ENCODE results near the gene CCDC7.
A peak's percentile ranks its signal among the peaks of the same experiment; 100 is the strongest.
"Not testable (repeated sequence)": the region's sequence is repeated elsewhere in the genome, so short reads cannot be mapped to it uniquely, and the experiment has no call there.

Gene CCDC7

DNA sequence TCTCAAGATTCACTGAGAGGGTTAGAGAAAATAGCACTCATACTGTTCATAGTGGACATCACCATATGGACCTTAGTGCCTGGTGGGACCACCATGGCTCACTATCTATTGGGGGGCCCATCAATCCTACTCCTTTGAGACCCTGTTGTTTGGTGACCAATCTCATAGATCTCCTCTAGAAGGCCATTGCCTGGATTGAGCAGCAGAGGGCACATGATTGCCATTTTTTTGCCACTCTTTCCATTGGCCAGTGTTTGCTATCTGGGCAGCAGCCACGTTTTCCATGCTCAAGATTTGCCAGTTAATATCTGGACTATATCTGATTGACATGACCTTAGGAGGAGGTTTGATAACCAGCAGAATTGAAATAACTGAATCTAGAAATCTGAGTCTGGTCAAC, 267.6 kb downstream of the CCDC7 start:
- DNase-seq (ENCODE audit: low spot score) = no peak

DNA sequence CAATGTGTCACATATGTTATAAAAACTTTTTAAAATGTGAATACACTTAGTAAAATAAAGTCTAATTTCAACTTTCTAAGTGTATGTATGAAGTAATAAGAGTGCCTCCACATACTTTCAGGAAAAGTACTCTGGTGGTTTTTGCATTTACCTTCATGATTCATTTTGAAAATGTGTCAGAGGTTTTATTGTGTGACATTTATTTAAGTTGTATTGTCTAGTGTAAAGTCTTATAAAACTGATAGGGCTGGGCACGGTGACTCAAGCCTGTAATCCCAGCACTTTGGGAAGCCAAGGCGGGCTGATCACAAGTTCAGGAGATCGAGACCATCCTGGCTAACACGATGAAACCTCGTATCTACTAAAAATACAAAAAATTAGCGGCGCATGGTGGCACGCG, 285.6 kb downstream of the CCDC7 start:
- DNase-seq (ENCODE audit: low spot score) = no peak

DNA sequence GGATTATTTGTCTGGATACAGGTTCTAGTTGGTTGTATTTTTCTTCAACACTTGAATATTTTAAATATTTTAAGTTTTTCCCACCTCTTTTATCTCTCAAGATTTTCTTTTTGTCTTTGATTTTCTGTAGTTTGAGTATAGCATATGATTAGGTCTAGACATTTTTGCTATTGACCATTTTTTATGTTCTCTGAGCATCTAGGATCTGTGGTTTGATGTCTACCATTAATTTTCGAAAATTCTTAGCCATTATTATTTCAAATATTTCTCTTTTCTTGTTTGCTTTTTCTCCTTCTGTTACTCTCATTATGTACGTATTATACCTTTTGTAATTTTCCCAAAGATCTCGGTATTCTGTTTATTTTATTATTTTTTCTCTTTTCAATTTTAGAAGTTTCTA, 293.0 kb downstream of the CCDC7 start:
- no peak for DNase-seq (ENCODE audit: low spot score)

DNA sequence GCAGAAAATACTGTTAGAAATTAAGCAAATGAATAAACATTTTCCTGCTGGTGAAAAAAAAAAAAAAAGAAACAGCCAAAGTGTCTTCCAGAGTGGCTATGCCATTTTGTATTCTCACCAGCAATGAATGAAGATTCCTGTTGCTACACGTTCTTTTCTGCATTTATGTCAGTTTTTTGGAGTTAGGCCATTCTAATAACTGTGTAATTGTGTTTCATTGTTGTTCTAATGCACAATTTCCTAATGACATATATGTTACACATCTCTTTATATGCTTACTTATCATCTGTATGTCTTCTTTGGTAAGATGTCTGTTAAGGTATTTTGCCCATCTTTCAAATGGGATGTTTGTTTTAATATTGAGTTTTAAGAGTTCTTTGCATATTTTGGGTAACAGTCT, 298.4 kb downstream of the CCDC7 start:
- DNase-seq (ENCODE audit: low spot score) = no peak

DNA sequence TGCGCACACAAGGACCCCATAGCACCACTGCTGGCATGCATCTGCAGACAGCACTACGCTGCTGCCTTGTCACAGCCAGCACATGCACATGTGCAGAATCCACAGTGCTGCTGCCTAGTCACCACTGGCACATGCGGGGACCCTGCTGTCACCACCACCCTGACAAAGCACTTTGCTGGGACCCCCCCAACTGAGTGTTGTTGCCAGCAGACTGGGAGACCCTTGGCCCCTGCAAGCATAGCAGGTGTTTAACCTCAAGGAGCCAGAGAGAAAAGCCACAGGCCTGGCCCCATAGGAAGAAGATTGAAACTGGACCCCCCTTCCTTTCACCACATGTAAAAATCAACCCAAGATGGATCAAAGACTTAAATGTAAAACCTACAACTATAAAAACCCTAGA, 300.9 kb downstream of the CCDC7 start:
- DNase-seq (ENCODE audit: low spot score) = no peak

DNA sequence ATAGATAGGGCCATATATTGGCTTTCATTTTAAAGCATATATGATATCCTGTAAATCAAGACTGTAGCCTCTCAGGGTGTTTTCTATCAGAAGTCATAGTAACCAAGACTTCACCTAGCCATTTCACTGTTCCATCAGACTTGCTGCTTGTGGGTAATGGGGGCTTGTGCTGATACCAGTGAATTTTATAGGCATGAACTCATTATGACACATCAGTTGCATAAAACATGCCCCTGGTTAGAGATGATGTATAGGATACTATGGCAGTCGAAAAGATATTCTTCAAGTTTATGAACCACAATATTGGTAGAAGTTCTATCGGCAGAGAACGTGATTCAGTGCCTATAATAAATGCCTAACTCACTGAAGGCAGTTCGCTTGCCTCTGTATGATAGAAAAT, 305.6 kb downstream of the CCDC7 start:
- no peak for DNase-seq (ENCODE audit: low spot score)

DNA sequence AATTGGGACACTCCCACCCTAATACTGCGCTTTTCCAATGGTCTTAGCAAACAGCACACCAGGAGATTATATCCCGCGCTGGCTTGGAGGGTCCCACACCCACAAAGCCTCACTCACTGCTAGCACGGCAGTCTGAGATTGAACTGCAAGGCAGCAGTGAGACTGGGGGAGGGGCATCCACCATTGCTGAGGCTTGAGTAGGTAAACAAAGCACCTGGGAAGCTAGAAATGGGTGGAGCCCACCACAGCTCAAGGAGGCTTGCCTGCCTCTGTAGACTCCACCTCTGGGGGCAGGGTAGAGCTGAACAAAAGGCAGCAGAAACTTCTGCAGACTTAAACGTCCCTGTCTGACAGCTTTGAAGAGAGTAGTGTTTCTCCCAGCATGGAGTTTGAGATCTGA, 309.0 kb downstream of the CCDC7 start:
- DNase-seq (ENCODE audit: low spot score) = not testable (repeated sequence)

DNA sequence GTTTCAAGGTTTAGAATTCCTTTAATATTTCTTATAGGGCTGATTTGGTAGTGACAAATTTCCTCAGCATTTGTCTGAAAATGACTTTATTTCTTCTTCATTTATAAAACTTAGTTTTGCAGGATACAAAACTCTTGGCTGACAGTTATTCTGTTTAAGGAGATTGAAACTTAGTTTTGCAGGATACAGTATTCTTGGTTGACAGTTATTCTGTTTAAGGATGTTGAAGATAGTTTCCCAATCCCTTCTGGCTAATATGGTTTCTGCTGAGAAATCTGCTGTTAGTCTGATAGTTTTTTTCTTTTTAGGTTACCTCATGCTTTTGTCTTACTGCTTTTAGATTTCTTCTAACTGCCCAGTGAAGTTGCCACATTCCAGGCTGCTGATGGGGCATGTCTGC, 325.3 kb downstream of the CCDC7 start:
- DNase-seq (ENCODE audit: low spot score) = no peak

DNA sequence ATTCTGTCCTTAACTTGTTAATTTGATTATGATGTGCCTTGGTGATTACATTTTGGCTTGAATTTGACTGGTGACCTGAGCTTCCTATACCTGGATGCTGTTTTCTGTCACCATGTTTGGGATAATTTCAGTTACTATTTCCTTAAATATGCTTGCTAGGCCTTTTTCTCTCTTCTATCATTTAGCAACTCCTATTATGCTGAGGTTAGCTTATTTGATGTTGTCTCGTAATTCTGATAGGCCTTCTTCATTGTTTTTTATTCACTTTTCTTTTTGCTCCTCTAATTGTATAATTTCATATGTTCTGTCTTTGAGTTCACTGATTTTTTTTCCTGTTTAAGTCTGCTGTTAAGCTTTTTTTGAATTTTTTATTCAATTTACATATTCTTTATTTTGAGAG, 327.2 kb downstream of the CCDC7 start:
- DNase-seq (ENCODE audit: low spot score) = no peak

DNA sequence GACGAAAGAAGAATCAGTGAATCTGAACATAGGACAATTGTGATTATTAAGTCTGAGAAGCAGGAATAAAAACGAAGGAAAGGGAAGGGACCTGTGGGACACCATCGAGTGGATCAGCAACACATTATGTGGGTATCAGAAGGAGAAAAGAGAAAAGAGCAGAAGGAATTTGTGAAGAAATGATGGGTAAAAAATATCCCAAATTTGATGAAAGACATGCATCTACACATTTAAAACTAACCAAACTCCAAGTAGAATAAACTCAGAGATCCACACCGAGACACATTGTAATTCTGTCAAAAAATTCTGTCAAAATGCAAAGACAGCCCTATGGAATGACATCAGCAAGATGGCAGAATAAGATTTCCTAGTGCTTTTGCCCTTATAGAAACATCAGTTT, 341.0 kb downstream of the CCDC7 start:
- no peak for DNase-seq (ENCODE audit: low spot score)

DNA sequence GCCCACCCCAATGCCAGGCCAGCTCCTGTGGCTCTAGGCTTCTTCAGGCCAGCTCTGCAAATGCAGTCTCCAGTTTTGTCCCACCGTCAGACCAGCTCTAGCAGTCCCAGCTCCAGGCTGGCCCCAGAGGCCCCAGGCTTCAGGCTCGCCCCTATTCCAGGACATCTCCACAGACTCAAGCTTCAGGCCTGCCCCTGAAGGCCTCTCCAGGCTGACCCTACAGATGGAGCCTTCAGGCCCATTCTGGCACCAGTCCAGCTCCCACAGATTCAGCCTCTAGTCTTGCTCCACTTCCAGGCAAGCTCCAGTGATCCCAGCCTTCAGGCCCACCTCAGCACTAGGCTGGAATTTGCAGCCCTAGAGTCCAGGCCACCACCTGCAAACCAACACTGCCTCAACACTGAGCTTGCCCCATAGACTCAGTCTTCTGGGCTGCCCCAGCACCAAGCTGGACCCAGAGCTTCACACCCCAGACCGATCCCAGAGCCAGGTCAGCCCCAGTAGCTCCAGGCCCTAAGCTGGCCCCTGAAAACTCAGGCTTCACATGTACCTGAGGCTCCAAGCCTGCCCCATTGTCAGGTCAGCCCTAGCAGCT, 341.8 kb downstream of the CCDC7 start:
- DNase-seq (ENCODE audit: low spot score) = no peak

DNA sequence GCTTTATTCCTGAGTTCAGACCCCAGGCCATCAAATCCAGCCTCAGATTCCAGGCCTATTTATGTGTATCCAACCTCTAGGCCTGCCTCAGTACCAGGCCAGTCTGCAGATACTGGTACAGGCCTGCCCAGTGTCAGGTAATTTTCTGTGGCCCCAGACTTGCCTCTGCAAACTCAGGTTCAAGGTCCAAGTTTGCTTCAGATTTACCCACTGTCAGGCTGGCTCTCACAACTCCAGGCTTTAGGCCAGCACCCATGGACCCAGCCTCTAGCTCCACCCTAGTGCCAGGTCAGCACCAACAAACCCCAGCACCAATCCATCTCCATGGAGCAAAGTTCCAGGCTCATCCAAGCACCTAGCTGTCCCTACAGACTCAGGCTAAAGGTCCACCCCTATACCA, 342.4 kb downstream of the CCDC7 start:
- DNase-seq (ENCODE audit: low spot score) = no peak

DNA sequence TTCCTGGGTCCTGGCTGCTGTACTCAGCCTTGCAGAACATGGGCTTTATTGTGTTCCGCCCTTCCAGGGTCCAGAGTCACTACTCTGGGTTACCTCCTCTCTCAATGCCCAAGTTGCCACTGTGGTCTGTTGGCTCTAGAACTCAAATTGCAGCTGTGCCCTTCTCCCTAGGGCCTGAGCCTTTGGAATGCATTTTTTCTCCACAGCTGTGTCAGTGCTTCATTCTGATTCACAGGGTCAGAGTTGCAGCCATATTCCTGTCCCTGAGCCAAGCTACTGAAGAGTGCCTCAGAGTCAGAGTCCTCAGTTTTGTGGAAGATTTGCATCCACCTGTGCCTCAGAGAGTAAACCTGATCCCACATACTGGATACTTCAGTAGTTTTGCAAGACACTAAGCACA, 344.5 kb downstream of the CCDC7 start:
- no peak for DNase-seq (ENCODE audit: low spot score)

DNA sequence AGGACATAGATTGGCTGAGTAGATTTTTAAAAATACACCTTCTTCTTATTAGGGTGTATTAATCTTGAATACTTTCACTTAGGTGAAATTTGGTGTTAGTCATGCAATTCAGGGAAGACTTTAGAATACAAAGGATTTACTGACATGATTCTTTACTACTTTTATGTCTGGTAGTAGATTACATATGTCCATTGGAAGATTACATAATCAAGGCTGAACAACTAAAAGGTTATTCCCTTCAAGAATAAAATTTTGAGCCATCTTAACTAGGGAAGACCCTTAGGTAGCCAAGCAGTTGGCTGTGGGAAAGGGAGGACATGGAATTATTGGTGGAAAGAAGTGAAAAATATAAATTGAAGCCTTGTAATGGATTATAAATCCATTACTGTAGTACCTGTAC, 347.1 kb downstream of the CCDC7 start:
- no peak for DNase-seq (ENCODE audit: low spot score)

DNA sequence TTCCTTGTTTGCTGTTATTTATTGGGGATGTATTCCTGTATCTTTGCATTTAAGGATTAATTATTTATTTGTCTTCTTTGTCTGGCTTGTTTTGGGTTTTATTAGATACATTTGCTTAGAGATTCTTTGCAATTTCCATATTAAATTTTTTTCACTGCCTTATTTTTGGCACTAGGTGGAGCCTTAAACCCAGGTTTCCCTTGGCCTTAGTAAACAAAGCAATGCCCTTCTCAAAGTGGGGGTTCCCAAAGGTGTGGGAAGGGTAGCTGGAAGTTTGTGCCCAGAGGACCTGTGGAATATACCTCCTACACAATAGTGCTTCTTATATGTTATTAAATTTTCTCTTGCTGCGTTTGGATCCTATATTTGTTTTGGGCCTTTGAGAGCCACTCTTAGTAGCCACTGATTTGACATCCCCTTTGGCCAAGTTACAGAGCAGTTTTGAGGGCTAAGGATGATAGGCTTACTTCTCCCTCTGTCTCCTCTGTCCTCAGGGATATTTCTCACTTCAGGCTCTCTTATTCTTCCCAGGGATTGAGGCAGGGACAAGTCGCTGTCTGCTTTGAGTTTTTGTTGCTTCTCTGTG, 349.8 kb downstream of the CCDC7 start:
- DNase-seq (ENCODE audit: low spot score) = peak; percentile 29

DNA sequence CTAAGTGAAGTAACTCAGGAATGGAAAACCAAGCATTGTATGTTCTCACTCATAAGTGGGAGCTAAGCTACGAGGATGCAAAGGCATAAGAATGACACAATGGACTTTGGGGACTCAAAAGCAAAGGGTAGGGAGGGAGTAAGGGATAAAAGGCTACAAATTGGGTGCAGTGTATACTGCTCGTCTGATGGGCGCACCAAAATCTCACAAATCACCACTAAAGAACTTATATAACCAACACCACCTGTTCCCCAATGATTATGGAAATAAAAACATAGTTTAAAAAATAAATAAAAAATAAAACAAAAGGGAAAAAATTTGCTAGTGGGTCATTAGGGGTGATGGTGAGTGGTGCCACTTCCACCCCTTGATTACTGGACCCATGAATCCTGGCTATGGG, 351.5 kb downstream of the CCDC7 start:
- DNase-seq (ENCODE audit: low spot score) = not testable (repeated sequence)

DNA sequence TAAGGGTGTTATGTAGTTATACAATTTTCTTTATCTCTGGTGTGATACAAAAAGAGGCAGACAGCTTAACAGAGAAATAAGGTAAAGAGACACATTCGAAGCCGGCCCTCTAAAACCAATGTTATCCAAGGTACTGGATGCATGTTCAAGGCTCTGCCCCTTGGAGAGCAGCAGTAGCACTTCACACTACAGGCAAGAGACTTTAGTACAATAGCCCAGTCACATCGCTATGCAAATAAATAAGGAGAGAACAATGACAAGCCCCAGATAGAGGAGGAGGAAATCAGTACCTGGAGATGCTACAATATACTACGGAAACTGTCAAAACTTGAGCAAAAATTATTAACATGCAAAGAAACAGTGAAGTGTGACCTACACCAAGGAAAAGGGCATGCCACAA, 401.0 kb downstream of the CCDC7 start:
- DNase-seq (ENCODE audit: low spot score) = no peak

DNA sequence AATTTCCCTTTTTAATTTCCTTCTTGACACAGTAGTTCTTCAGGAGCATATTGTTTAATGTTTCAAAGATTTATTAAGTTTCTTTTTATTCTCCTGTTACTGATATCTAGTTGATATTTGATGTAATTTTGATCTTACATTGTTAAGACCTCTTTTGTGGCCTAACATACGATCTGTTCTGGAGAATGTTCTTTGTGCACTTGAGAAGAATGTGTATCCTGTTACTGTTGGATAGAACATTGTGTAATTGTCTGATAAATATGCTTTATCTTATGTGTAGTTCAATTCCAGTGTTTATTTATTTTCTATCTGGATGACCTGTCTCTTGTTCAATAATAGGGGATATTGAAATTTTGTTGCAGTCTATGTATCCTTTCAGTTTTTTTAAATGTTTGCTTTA, 405.4 kb downstream of the CCDC7 start:
- DNase-seq (ENCODE audit: low spot score) = no peak

DNA sequence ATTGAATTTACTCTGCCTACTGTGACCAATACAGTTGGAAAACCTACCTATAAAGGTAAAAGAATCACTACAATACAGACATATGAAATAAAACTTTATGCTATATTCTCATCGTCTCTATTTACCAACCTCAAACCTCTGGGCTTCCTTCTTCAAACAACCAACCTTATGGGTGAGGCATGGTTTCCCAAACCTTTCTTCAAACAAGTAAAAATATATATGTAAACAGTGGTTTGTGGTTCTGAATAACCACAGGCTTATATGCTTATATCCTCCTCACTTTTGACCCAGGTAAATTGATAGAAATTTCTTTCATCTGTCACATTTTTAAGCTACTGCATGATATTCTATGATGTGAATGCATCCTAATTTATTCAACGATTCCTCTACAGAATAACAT, 408.5 kb downstream of the CCDC7 start:
- DNase-seq (ENCODE audit: low spot score) = no peak

DNA sequence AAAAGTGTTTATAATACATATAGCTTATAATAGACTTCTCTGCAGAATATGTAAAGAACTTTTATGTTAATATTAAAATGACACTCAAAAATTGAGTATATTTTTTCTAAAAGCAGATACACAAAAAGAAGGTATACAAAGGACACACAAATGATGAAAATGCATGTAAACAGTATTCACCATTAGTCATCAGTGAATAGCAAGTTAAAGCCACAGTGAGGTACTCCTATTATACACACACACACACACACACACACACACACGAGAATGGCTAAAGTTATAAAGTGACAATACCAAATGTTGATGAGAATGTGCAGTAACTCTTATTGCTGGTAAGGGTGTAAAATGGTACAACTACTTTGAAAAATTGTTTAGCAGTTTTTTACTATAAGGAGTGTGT, 419.2 kb downstream of the CCDC7 start:
- no peak for DNase-seq (ENCODE audit: low spot score)

DNA sequence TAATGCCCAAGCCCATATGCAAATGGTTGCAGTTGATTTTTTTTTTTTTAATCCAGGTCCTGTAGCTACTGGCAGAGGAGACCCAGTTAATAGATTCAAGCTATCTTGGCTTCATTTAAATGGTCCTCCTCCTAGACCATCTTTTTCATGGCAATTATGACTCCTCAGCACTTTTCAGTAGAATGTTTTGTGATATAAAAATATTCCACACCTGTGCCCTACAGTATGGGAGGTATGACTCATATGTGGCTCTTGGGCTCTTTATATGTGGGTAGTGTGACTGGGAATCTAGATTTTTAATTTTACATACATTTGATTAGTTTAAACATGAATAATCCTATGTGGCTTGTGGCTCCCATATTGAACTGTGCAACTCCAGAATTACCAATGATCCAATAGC, 432.0 kb downstream of the CCDC7 start:
- no peak for DNase-seq (ENCODE audit: low spot score)

DNA sequence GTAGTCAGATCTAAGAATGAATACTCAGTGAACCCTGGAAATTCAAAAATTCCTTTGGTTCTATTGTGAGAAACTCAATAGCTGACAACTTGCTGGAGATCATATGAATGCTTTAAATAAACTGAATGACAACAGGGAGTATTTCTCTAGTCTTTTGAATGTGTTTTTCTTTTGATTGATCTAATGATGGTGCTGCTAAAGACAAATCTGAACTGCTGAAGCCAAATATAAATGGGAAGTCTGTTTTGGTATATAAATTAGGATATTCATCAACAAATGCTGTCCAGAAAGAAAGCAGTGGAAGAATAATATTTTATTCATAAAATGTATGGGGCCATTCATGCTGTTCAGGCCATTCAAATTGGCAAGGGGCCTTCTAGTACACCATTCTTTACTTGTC, 432.7 kb downstream of the CCDC7 start:
- no peak for DNase-seq (ENCODE audit: low spot score)

DNA sequence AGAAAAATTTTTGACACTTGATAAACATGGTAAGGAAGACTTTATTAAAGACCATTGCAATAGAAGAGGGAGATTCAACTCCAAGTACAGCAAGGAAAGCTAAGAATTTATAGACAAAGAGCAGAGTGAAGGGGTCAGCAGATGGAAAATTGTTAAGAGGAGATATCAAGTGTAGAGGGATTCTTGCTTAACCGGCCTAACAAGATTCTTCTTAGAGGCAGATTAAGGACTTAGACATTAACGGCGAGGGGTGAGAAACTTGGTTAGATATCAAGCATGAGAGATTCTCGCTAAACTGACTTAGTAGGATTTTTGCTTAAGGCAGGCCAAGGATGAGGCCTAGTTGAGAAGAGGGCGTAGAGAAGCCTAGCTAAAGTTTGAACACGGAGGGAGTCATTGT, 436.1 kb downstream of the CCDC7 start:
- DNase-seq (ENCODE audit: low spot score) = no peak

DNA sequence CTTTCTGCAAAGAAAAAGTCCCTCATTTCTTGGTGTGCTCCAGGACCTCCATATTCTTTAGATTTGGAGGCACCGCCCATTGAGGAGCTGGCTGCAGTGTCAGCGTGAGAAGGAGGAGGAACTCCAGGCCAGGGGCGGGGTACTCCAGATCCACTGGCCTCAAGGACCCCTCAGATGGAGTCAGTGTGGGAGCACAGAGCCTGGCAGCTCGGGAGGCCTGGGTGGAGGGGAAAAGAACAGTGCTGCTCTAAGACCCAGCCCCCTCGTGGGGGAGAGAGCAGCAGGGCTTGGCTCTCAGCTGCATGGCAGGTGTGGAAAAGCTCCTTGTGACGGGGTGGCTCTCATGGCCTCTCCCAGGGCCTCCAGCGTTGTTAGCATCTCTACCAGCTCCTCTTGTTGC, 441.5 kb downstream of the CCDC7 start:
- DNase-seq (ENCODE audit: low spot score) = no peak

Data from CD4-positive, alpha-beta T cell treated with Interleukin-6 at 100 ng/mL for 8 hours (primary cell).